OCI-LY7 (cell line): ENCODE data around the gene ZNF738. TPM values are rescaled to one million over a fixed set of nuclear protein-coding genes. Genes with fewer than 3 reads are reported as not detected.

Experiments used
- BruUV-seq: library from RNA; stranded (reverse); fragments of 400-500 nt; replicated peaks from 2 replicates; lab custom pipeline; 2021; lab: Mats Ljungman, UMichigan
- CTCF ChIA-PET: fragments of 300-600 bp; sonication (Branson Sonifier 250); formaldehyde crosslinking; loops from one replicate; lab custom pipeline; 2022; ENCODE audit warnings: antibody characterized with exemption; ENCODE audit not compliant: unreplicated experiment; lab: Charles Lee
- POLR2A ChIA-PET: fragments of 300-600 bp; sonication (Branson Sonifier 250); formaldehyde crosslinking; loops from one replicate; lab custom pipeline; 2022; ENCODE audit warnings: antibody characterized with exemption; lab: Charles Lee
- DNase-seq: peaks from one replicate; pipeline ENCODE4 v3.0.0-alpha.2; 2015; ENCODE audit warnings: low spot score
- H2AFZ ChIP-seq: fragments of 200-600 bp; sonication (generic), shearing (Covaris generic); 2 replicates; pipeline ENCODE4 v1.6.1; 2014; ENCODE audit warnings: mild to moderate bottlenecking, antibody characterized with exemption, low read length, moderate library complexity
- H3K27ac ChIP-seq: fragments of 200-600 bp; sonication (generic); 2 replicates; pipeline ENCODE4 v1.5.1; 2014; ENCODE audit warnings: mixed run types, low read depth, mild to moderate bottlenecking, moderate library complexity, low read length, inconsistent platforms; ENCODE audit not compliant: poor library complexity, severe bottlenecking
- H3K36me3 ChIP-seq: fragments of 200-600 bp; sonication (generic); 2 replicates; pipeline ENCODE4 v1.6.1; 2014; ENCODE audit warnings: mild to moderate bottlenecking, antibody characterized with exemption, low read length, moderate library complexity, mixed read lengths; ENCODE audit not compliant: insufficient read depth
- H3K4me1 ChIP-seq: fragments of 200-600 bp; sonication (generic); 2 replicates; pipeline ENCODE4 v1.5.1; 2014; ENCODE audit warnings: mild to moderate bottlenecking, low read length; ENCODE audit not compliant: insufficient read depth, poor library complexity, severe bottlenecking
- H3K4me2 ChIP-seq: fragments of 200-600 bp; sonication (generic); 2 replicates; pipeline ENCODE4 v1.6.1; 2014; ENCODE audit warnings: mild to moderate bottlenecking, low read length
- H3K4me3 ChIP-seq: fragments of 200-600 bp; sonication (generic); 2 replicates; pipeline ENCODE4 v1.5.1; 2014; ENCODE audit warnings: mild to moderate bottlenecking, low read depth, low read length; ENCODE audit not compliant: poor library complexity, severe bottlenecking
- H3K79me2 ChIP-seq: fragments of 200-600 bp; sonication (generic); 2 replicates; pipeline ENCODE4 v1.6.1; 2016; ENCODE audit warnings: low read depth, mild to moderate bottlenecking, low read length, moderate library complexity, mixed read lengths; ENCODE audit not compliant: insufficient read depth
- H3K9me2 ChIP-seq: fragments of 200-600 bp; sonication (generic); 2 replicates; pipeline ENCODE4 v1.6.1; 2016; ENCODE audit warnings: mild to moderate bottlenecking, low read length, mixed read lengths; ENCODE audit not compliant: insufficient read depth
- H3K9me3 ChIP-seq: fragments of 200-600 bp; sonication (generic); 2 replicates; pipeline ENCODE4 v1.6.1; 2014; ENCODE audit warnings: mild to moderate bottlenecking, mixed run types, low read length, mixed read lengths
- H4K20me1 ChIP-seq: fragments of 200-600 bp; sonication (generic); 2 replicates; pipeline ENCODE4 v1.6.1; 2014; ENCODE audit warnings: mild to moderate bottlenecking, antibody characterized with exemption, low read length, moderate library complexity, mixed read lengths; ENCODE audit not compliant: insufficient read depth
- CTCF ChIP-seq: fragments of 200-600 bp; sonication (generic); conservative IDR thresholded peaks from 2 replicates; pipeline ENCODE4 v1.5.1; 2014; ENCODE audit warnings: mild to moderate bottlenecking, antibody characterized with exemption, low read length, moderate library complexity, mixed read lengths
- EZH2phosphoT487 ChIP-seq: fragments of 200-600 bp; sonication (generic); IDR thresholded peaks from 2 replicates; pipeline ENCODE4 v1.6.1; 2018; ENCODE audit warnings: low read depth, borderline replicate concordance, mild to moderate bottlenecking, mixed run types, antibody characterized with exemption, low read length, moderate library complexity, mixed read lengths
- intact Hi-C: fragments of 100-400 bp; cut with micrococcal nuclease; formaldehyde crosslinking; loops from one replicate; pipeline ENCODE4 v1.10.0; 2022; ENCODE audit not compliant: unreplicated experiment
- total RNA-seq, 2 experiments: library from RNA; depleted of rRNA in 1 of 2; stranded (reverse); fragments of >200 nt in 1 of 2; shearing (Covaris generic) in 1 of 2; gene quantifications; 2 replicates each; pipeline ENCODE4 v1.2.3, GENCODE V29; 2014 to 2022

Gene ZNF738
- total RNA-seq, 2 experiments from 2014 or later, result 47.9 to 57.0 TPM

- no peak overlapping the region for H3K4me3 ChIP-seq
- POLR2A ChIA-PET, result interaction anchor here (0.6 to 0.9 kb wide), 3 partner anchors 9 to 85 kb away, joined by 3 to 5 read pairs (median 3); no protein-coding TSS in a partner anchor
Measured at GRCh38 chr19:21322528-21322927, 36.3 kb upstream of the ZNF738 start.

GRCh38 chr19:21323000-21323399, 35.8 kb upstream of the ZNF738 start:
- Histone ChIP-seq H3K27ac (no peak overlapping the region), H3K36me3 (peaks cover 75% of the 10 kb centered on the region), H2AFZ (no peak overlapping the region), H3K4me2 (no peak overlapping the region), H3K4me3 (no peak overlapping the region), H3K4me1 (peaks cover 6% of the 10 kb centered on the region), H4K20me1 (no peaks in the 10 kb centered on the region), H3K9me2 (no peaks in the 10 kb centered on the region), H3K79me2 (peaks cover 85% of the 10 kb centered on the region), H3K9me3 (peaks cover 29% of the 10 kb centered on the region; the same call in 1 of the 2 replicates)
- no TSS peak for BruUV-seq
- TF ChIP-seq CTCF, result no peak
- no peak for TF ChIP-seq EZH2phosphoT487
- ChIA-PET CTCF (interaction anchor here (0.6 kb wide), 1 partner anchor 754 kb away, joined by 3 read pairs; no protein-coding TSS in a partner anchor), POLR2A (interaction anchor here (0.6 to 0.9 kb wide), 2 partner anchors 15 to 85 kb away, joined by 3 read pairs; no protein-coding TSS in a partner anchor)
- intact Hi-C loops, result loop anchor here (10.0 kb wide), 1 partner anchor 548 kb away; the partner anchor contains the start of gene ZNF66
- DNase-seq, result no peak

More at GRCh38 chr19:21322528-21322927, 36.3 kb upstream of the ZNF738 start:
- H2AFZ ChIP-seq, result no peak overlapping the region
- no peaks in the 10 kb centered on the region for H4K20me1 ChIP-seq
- H3K79me2 ChIP-seq, result peaks cover 85% of the 10 kb centered on the region
- DNase-seq, result no peak
- no peak overlapping the region for H3K27ac ChIP-seq
- no TSS peak for BruUV-seq
- TF ChIP-seq CTCF (no peak), EZH2phosphoT487 (no peak)
- H3K9me3 ChIP-seq, result peaks cover 29% of the 10 kb centered on the region; the same call in 1 of the 2 replicates
- no peaks in the 10 kb centered on the region for H3K9me2 ChIP-seq
- no peak overlapping the region for H3K4me2 ChIP-seq
- peaks cover 79% of the 10 kb centered on the region for H3K36me3 ChIP-seq
- intact Hi-C loops, result loop anchor here (10.0 kb wide), 1 partner anchor 548 kb away; the partner anchor contains the start of gene ZNF66
- peaks cover under 1% of the 10 kb centered on the region for H3K4me1 ChIP-seq
- CTCF ChIA-PET, result interaction anchor here (0.6 kb wide), 1 partner anchor 754 kb away, joined by 3 read pairs; no protein-coding TSS in a partner anchor

GRCh38 chr19:21326169-21326568, 32.6 kb upstream of the ZNF738 start:
- no peaks in the 10 kb centered on the region for H4K20me1 ChIP-seq
- ChIA-PET CTCF (no interaction called here), POLR2A (no interaction called here)
- H3K4me2 ChIP-seq, result no peak overlapping the region
- peaks cover 47% of the 10 kb centered on the region for H3K36me3 ChIP-seq
- H3K4me3 ChIP-seq, result no peak overlapping the region
- peaks cover 8% of the 10 kb centered on the region for H3K4me1 ChIP-seq
- no TSS peak for BruUV-seq
- no peaks in the 10 kb centered on the region for H3K9me2 ChIP-seq
- intact Hi-C loops, result loop anchor here (5.0 to 10.0 kb wide), 2 partner anchors 71 to 551 kb away; partner anchors contain the start of genes ZNF493 and ZNF66
- peaks cover 68% of the 10 kb centered on the region for H3K79me2 ChIP-seq
- H2AFZ ChIP-seq, result no peak overlapping the region
- peaks cover 19% of the 10 kb centered on the region; the same call in 1 of the 2 replicates for H3K9me3 ChIP-seq
- no peak overlapping the region for H3K27ac ChIP-seq
- no peak for DNase-seq
- TF ChIP-seq CTCF (no peak), EZH2phosphoT487 (no peak)
